G401 (cell line): ENCODE results near the gene SPATS2. TPM values are rescaled to one million over a fixed set of nuclear protein-coding genes. Genes with fewer than 3 reads are reported as not detected.

ENCODE experiments used
- DNase-seq: peaks from one replicate; pipeline ENCODE4 v3.0.0-alpha.2; 2015; ENCODE audit warnings: low spot score
- in situ Hi-C: cut with HindIII; loops from 2 replicates; pipeline ENCODE4 v1.10.0; 2016; ENCODE audit warnings: low sequenced_read_pairs, mixed read lengths
- total RNA-seq: library from RNA; depleted of rRNA; stranded (reverse); fragments of >200 nt; shearing (Covaris generic); gene quantifications from 2 replicates; pipeline ENCODE4 v1.2.3, GENCODE V29; 2014

The SPATS2 gene
- total RNA-seq, 1 experiment from 2014 or later: 65.1 TPM

GRCh38 chr12:49347311-49348193, 19.7 kb upstream of the SPATS2 start:
- peak; percentile 66 for DNase-seq
- in situ Hi-C loops: no loop called here

GRCh38 chr12:49348781-49349180, 18.5 kb upstream of the SPATS2 start:
- in situ Hi-C loops: no loop called here
- DNase-seq: no peak

- in situ Hi-C loops: no loop called here
- DNase-seq: no peak
These were observed 18.0 kb upstream of the SPATS2 start for GRCh38 chr12:49349266-49349665.

GRCh38 chr12:49352351-49352750, 14.9 kb upstream of the SPATS2 start:
- DNase-seq: no peak
- in situ Hi-C loops: loop anchor here (25.0 kb wide), 1 partner anchor 160 kb away; no protein-coding TSS in a partner anchor

- in situ Hi-C loops: loop anchor here (25.0 kb wide), 1 partner anchor 156 kb away; no protein-coding TSS in a partner anchor
- no peak for DNase-seq
These were observed 11.3 kb upstream of the SPATS2 start for GRCh38 chr12:49355913-49356312.

GRCh38 chr12:49357103-49357678, 10.1 kb upstream of the SPATS2 start:
- DNase-seq: no peak
- in situ Hi-C loops: loop anchor here (25.0 kb wide), 1 partner anchor 155 kb away; no protein-coding TSS in a partner anchor

- in situ Hi-C loops: loop anchor here (25.0 kb wide), 1 partner anchor 154 kb away; no protein-coding TSS in a partner anchor
- DNase-seq: peak; percentile 79
These were observed 8.7 kb upstream of the SPATS2 start for GRCh38 chr12:49358483-49359141.

- DNase-seq: no peak
- in situ Hi-C loops: loop anchor here (25.0 kb wide), 1 partner anchor 153 kb away; no protein-coding TSS in a partner anchor
These were observed 7.6 kb upstream of the SPATS2 start for GRCh38 chr12:49359671-49360070.

GRCh38 chr12:49362077-49362476, 5.2 kb upstream of the SPATS2 start:
- in situ Hi-C loops: loop anchor here (25.0 kb wide), 1 partner anchor 150 kb away; no protein-coding TSS in a partner anchor
- DNase-seq: no peak

GRCh38 chr12:49364989-49365388, 2.3 kb upstream of the SPATS2 start:
- DNase-seq: no peak
- in situ Hi-C loops: loop anchor here (25.0 kb wide), 1 partner anchor 147 kb away; no protein-coding TSS in a partner anchor

- DNase-seq: no peak
- in situ Hi-C loops: loop anchor here (25.0 kb wide), 1 partner anchor 147 kb away; no protein-coding TSS in a partner anchor
These were observed 1.7 kb upstream of the SPATS2 start for GRCh38 chr12:49365542-49365941.

- in situ Hi-C loops: loop anchor here (25.0 kb wide), 1 partner anchor 146 kb away; no protein-coding TSS in a partner anchor
- DNase-seq: no peak
These were observed 1.1 kb upstream of the SPATS2 start for GRCh38 chr12:49366096-49366651.

- peak; percentile 85 for DNase-seq
- in situ Hi-C loops: loop anchor here (25.0 kb wide), 1 partner anchor 145 kb away; no protein-coding TSS in a partner anchor
These were observed 446 bp upstream of the SPATS2 start for GRCh38 chr12:49366652-49367380.

GRCh38 chr12:49368240-49368600, 958 bp downstream of the SPATS2 start:
- in situ Hi-C loops: loop anchor here (25.0 kb wide), 1 partner anchor 144 kb away; no protein-coding TSS in a partner anchor
- DNase-seq: peak; percentile 55

- in situ Hi-C loops: loop anchor here (25.0 kb wide), 1 partner anchor 143 kb away; no protein-coding TSS in a partner anchor
- DNase-seq: no peak
These were observed 2.3 kb downstream of the SPATS2 start for GRCh38 chr12:49369411-49370145.

GRCh38 chr12:49370539-49370938, 3.3 kb downstream of the SPATS2 start:
- in situ Hi-C loops: loop anchor here (25.0 kb wide), 1 partner anchor 142 kb away; no protein-coding TSS in a partner anchor
- DNase-seq: no peak

- in situ Hi-C loops: no loop called here
These were observed 8.1 kb downstream of the SPATS2 start for GRCh38 chr12:49375406-49375805.

GRCh38 chr12:49377386-49377785, 10.1 kb downstream of the SPATS2 start:
- in situ Hi-C loops: no loop called here
- DNase-seq: no peak

More at GRCh38 chr12:49375406-49375805, 8.1 kb downstream of the SPATS2 start:
- DNase-seq: no peak
